ENCODE measurements around the gene MYCBPAP.
"Not testable (repeated sequence)": the region's sequence is repeated elsewhere in the genome, so short reads cannot be mapped to it uniquely, and the experiment has no call there.

Gene MYCBPAP

GRCh38 chr17:50472761-50473161 lies 35.5 kb upstream of the MYCBPAP start:
- DNase-seq = not testable (repeated sequence)

GRCh38 chr17:50473901-50474300 lies 34.3 kb upstream of the MYCBPAP start:
- DNase-seq = no peak

- DNase-seq = no peak
These were observed 33.7 kb upstream of the MYCBPAP start for GRCh38 chr17:50474523-50474922.

- no peak for DNase-seq
These were observed 32.9 kb upstream of the MYCBPAP start for GRCh38 chr17:50475362-50475761.

GRCh38 chr17:50475775-50476544 lies 32.3 kb upstream of the MYCBPAP start:
- DNase-seq = not testable (repeated sequence)

GRCh38 chr17:50476545-50477315 lies 31.5 kb upstream of the MYCBPAP start:
- no peak for DNase-seq

GRCh38 chr17:50477976-50478375 lies 30.3 kb upstream of the MYCBPAP start:
- no peak for DNase-seq

GRCh38 chr17:50478391-50479381 lies 29.6 kb upstream of the MYCBPAP start, which contains the start of gene RSAD1:
RSAD1 (plus strand) TSS chr17:50478860; CDS start chr17:50478885, 25 bp downstream.
- peak; percentile 93 for DNase-seq

- peak; percentile 85 for DNase-seq
These were observed 28.6 kb upstream of the MYCBPAP start for GRCh38 chr17:50479522-50480141.

- no peak for DNase-seq
These were observed 28.0 kb upstream of the MYCBPAP start for GRCh38 chr17:50480142-50480764.

- DNase-seq = no peak
These were observed 27.3 kb upstream of the MYCBPAP start for GRCh38 chr17:50480854-50481490.

GRCh38 chr17:50481648-50482047 lies 26.6 kb upstream of the MYCBPAP start:
- no peak for DNase-seq

- no peak for DNase-seq
These were observed 26.1 kb upstream of the MYCBPAP start for GRCh38 chr17:50482110-50482509.

- peak; percentile 90 for DNase-seq
These were observed 25.7 kb upstream of the MYCBPAP start for GRCh38 chr17:50482516-50482915.

- no peak for DNase-seq
These were observed 25.0 kb upstream of the MYCBPAP start for GRCh38 chr17:50483266-50483665.

- no peak for DNase-seq
These were observed 23.7 kb upstream of the MYCBPAP start for GRCh38 chr17:50484386-50485155.

GRCh38 chr17:50487213-50488096 lies 20.8 kb upstream of the MYCBPAP start:
- DNase-seq = no peak

GRCh38 chr17:50488880-50489279 lies 19.4 kb upstream of the MYCBPAP start:
- DNase-seq = no peak

GRCh38 chr17:50491505-50491904 lies 16.7 kb upstream of the MYCBPAP start:
- DNase-seq = no peak
